Measurements from ENCODE around the gene PI4KA. TPM values are rescaled to one million over a fixed set of nuclear protein-coding genes. Genes with fewer than 3 reads are reported as not detected.

PI4KA gene
- total and polyA plus RNA-seq, 5 donors from 2014 or later: 38.9 to 182 (median 44.5) TPM

DNA sequence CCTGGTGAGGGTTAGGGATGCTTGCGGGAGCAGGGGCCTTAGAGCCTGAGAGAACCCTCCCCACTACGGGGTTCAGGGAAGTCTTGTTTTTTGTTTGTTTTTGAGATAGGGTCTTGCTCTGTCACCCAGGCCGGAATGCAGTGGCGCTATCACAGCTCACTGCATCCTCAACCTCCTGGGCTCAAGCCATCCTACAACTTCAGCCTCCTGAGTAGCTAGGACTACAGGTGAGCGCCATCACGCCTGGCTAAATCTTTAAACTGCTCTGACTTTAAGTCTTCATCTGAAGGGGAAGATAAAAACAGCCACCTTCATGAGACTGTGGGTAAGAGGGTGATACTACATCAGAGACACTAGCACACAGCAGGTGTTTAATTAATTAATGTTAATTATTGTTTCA lies 56.2 kb downstream of the PI4KA start:
- ATAC-seq (ENCODE audit: low read depth in 2 of 2): no peak
- Histone ChIP-seq H3K27me3 (ENCODE audit: control insufficient read depth, insufficient read depth, low read length) (no peaks in the 10 kb centered on the region), H3K4me1 (ENCODE audit: control insufficient read depth, insufficient read depth, low read length, poor library complexity, severe bottlenecking) (no peaks in the 10 kb centered on the region), H3K4me3 (ENCODE audit: low read depth, low read length) (no peak overlapping the region), H3K27ac (ENCODE audit: insufficient read depth, low read length, poor library complexity, severe bottlenecking) (no peak overlapping the region), H3K9me3 (ENCODE audit: control insufficient read depth in 2 of 2, low read length in 2 of 2) (no peaks in the 10 kb centered on the region), H3K36me3 (ENCODE audit: control insufficient read depth, insufficient read depth, low read length) (peaks cover 90% of the 10 kb centered on the region)
- no peak overlapping the region for H3K4me3 Mint-ChIP-seq
- DNase-seq: no peak
- H3K27me3 Mint-ChIP-seq: no peaks in the 10 kb centered on the region
- no peak overlapping the region for H3K27ac Mint-ChIP-seq
- H3K36me3 Mint-ChIP-seq: peaks cover 67% of the 10 kb centered on the region
- H3K9me3 Mint-ChIP-seq: no peaks in the 10 kb centered on the region
- H3K4me1 Mint-ChIP-seq: no peaks in the 10 kb centered on the region

- no peaks in the 10 kb centered on the region for H3K9me3 ChIP-seq (ENCODE audit: control insufficient read depth in 2 of 2, low read length in 2 of 2)
- no peak for ATAC-seq (ENCODE audit: low read depth in 2 of 2)
- no peak overlapping the region for H3K4me3 ChIP-seq (ENCODE audit: low read depth, low read length)
- no peaks in the 10 kb centered on the region for H3K27me3 ChIP-seq (ENCODE audit: control insufficient read depth, insufficient read depth, low read length)
- H3K36me3 ChIP-seq (ENCODE audit: control insufficient read depth, insufficient read depth, low read length): peaks cover 91% of the 10 kb centered on the region
- no peaks in the 10 kb centered on the region for H3K4me1 Mint-ChIP-seq
- H3K27me3 Mint-ChIP-seq: no peaks in the 10 kb centered on the region
- H3K9me3 Mint-ChIP-seq: no peaks in the 10 kb centered on the region
- no peak for DNase-seq
- peak overlapping the region in 1 of 4 donors; percentile 74 for H3K4me3 Mint-ChIP-seq
- H3K27ac ChIP-seq (ENCODE audit: insufficient read depth, low read length, poor library complexity, severe bottlenecking): no peak overlapping the region
- H3K4me1 ChIP-seq (ENCODE audit: control insufficient read depth, insufficient read depth, low read length, poor library complexity, severe bottlenecking): no peaks in the 10 kb centered on the region
- H3K36me3 Mint-ChIP-seq: peaks cover 70% of the 10 kb centered on the region
- no peak overlapping the region for H3K27ac Mint-ChIP-seq
Measured at GRCh38 chr22:20799449-20799848, 59.2 kb downstream of the PI4KA start.

GRCh38 chr22:20798974-20799373 lies 59.6 kb downstream of the PI4KA start:
- Histone ChIP-seq H3K27ac (ENCODE audit: insufficient read depth, low read length, poor library complexity, severe bottlenecking) (no peak overlapping the region), H3K4me3 (ENCODE audit: low read depth, low read length) (no peak overlapping the region), H3K4me1 (ENCODE audit: control insufficient read depth, insufficient read depth, low read length, poor library complexity, severe bottlenecking) (no peaks in the 10 kb centered on the region), H3K36me3 (ENCODE audit: control insufficient read depth, insufficient read depth, low read length) (peaks cover 91% of the 10 kb centered on the region), H3K27me3 (ENCODE audit: control insufficient read depth, insufficient read depth, low read length) (no peaks in the 10 kb centered on the region), H3K9me3 (ENCODE audit: control insufficient read depth in 2 of 2, low read length in 2 of 2) (no peaks in the 10 kb centered on the region)
- ATAC-seq (ENCODE audit: low read depth in 2 of 2) (no peak), DNase-seq (no peak)
- H3K4me3 Mint-ChIP-seq: peak overlapping the region in 1 of 4 donors; percentile 74
- no peaks in the 10 kb centered on the region for H3K9me3 Mint-ChIP-seq
- peaks cover 67% of the 10 kb centered on the region for H3K36me3 Mint-ChIP-seq
- H3K4me1 Mint-ChIP-seq: no peaks in the 10 kb centered on the region
- H3K27ac Mint-ChIP-seq: no peak overlapping the region
- no peaks in the 10 kb centered on the region for H3K27me3 Mint-ChIP-seq

GRCh38 chr22:20798218-20798617 lies 60.4 kb downstream of the PI4KA start:
- ATAC-seq (ENCODE audit: low read depth in 2 of 2): no peak
- H3K36me3 Mint-ChIP-seq: peaks cover 64% of the 10 kb centered on the region

GRCh38 chr22:20796731-20797130 lies 61.9 kb downstream of the PI4KA start:
- no peaks in the 10 kb centered on the region for H3K27me3 ChIP-seq (ENCODE audit: control insufficient read depth, insufficient read depth, low read length)
- ATAC-seq (ENCODE audit: low read depth in 2 of 2): no peak
- no peak overlapping the region for H3K27ac ChIP-seq (ENCODE audit: insufficient read depth, low read length, poor library complexity, severe bottlenecking)
- H3K27ac Mint-ChIP-seq: peak overlapping the region in 1 of 3 donors; percentile 56
- H3K36me3 ChIP-seq (ENCODE audit: control insufficient read depth, insufficient read depth, low read length): peaks cover 84% of the 10 kb centered on the region
- H3K4me3 Mint-ChIP-seq: no peak overlapping the region
- H3K36me3 Mint-ChIP-seq: peaks cover 63% of the 10 kb centered on the region
- H3K27me3 Mint-ChIP-seq: no peaks in the 10 kb centered on the region
- H3K9me3 Mint-ChIP-seq: no peaks in the 10 kb centered on the region
- no peaks in the 10 kb centered on the region for H3K9me3 ChIP-seq (ENCODE audit: control insufficient read depth in 2 of 2, low read length in 2 of 2)
- no peaks in the 10 kb centered on the region for H3K4me1 ChIP-seq (ENCODE audit: control insufficient read depth, insufficient read depth, low read length, poor library complexity, severe bottlenecking)
- no peak overlapping the region for H3K4me3 ChIP-seq (ENCODE audit: low read depth, low read length)
- no peaks in the 10 kb centered on the region for H3K4me1 Mint-ChIP-seq
- DNase-seq: no peak

More at GRCh38 chr22:20798218-20798617, 60.4 kb downstream of the PI4KA start:
- peaks cover 88% of the 10 kb centered on the region for H3K36me3 ChIP-seq (ENCODE audit: control insufficient read depth, insufficient read depth, low read length)
- Mint-ChIP-seq H3K27ac (no peak overlapping the region), H3K4me3 (no peak overlapping the region), H3K9me3 (no peaks in the 10 kb centered on the region), H3K27me3 (no peaks in the 10 kb centered on the region), H3K4me1 (no peaks in the 10 kb centered on the region)
- H3K4me3 ChIP-seq (ENCODE audit: low read depth, low read length): no peak overlapping the region
- no peaks in the 10 kb centered on the region for H3K4me1 ChIP-seq (ENCODE audit: control insufficient read depth, insufficient read depth, low read length, poor library complexity, severe bottlenecking)
- no peak overlapping the region for H3K27ac ChIP-seq (ENCODE audit: insufficient read depth, low read length, poor library complexity, severe bottlenecking)
- H3K27me3 ChIP-seq (ENCODE audit: control insufficient read depth, insufficient read depth, low read length): no peaks in the 10 kb centered on the region
- no peaks in the 10 kb centered on the region for H3K9me3 ChIP-seq (ENCODE audit: control insufficient read depth in 2 of 2, low read length in 2 of 2)
- DNase-seq: no peak

- Mint-ChIP-seq H3K4me3 (peak overlapping the region in 1 of 4 donors; percentile 22), H3K27ac (no peak overlapping the region), H3K36me3 (peaks cover 65% of the 10 kb centered on the region), H3K4me1 (peaks cover 0 to 4% (median 0%) of the 10 kb centered on the region in 4 donors), H3K9me3 (no peaks in the 10 kb centered on the region), H3K27me3 (no peaks in the 10 kb centered on the region)
- DNase-seq (no peak), ATAC-seq (ENCODE audit: low read depth in 2 of 2) (no peak)
- H3K9me3 ChIP-seq (ENCODE audit: control insufficient read depth in 2 of 2, low read length in 2 of 2): no peaks in the 10 kb centered on the region
- peaks cover 80% of the 10 kb centered on the region for H3K36me3 ChIP-seq (ENCODE audit: control insufficient read depth, insufficient read depth, low read length)
- H3K27me3 ChIP-seq (ENCODE audit: control insufficient read depth, insufficient read depth, low read length): no peaks in the 10 kb centered on the region
- H3K27ac ChIP-seq (ENCODE audit: insufficient read depth, low read length, poor library complexity, severe bottlenecking): no peak overlapping the region
- H3K4me1 ChIP-seq (ENCODE audit: control insufficient read depth, insufficient read depth, low read length, poor library complexity, severe bottlenecking): no peaks in the 10 kb centered on the region
- no peak overlapping the region for H3K4me3 ChIP-seq (ENCODE audit: low read depth, low read length)
Measured at GRCh38 chr22:20794650-20795413, 63.8 kb downstream of the PI4KA start.

GRCh38 chr22:20793748-20794649 lies 64.6 kb downstream of the PI4KA start:
- Mint-ChIP-seq H3K4me3 (no peak overlapping the region), H3K27me3 (no peaks in the 10 kb centered on the region), H3K27ac (no peak overlapping the region), H3K9me3 (no peaks in the 10 kb centered on the region), H3K4me1 (peaks cover 0 to 4% (median 0%) of the 10 kb centered on the region in 4 donors), H3K36me3 (peaks cover 58% of the 10 kb centered on the region)
- Histone ChIP-seq H3K36me3 (ENCODE audit: control insufficient read depth, insufficient read depth, low read length) (peaks cover 76% of the 10 kb centered on the region), H3K4me1 (ENCODE audit: control insufficient read depth, insufficient read depth, low read length, poor library complexity, severe bottlenecking) (no peaks in the 10 kb centered on the region), H3K9me3 (ENCODE audit: control insufficient read depth in 2 of 2, low read length in 2 of 2) (no peaks in the 10 kb centered on the region), H3K27me3 (ENCODE audit: control insufficient read depth, insufficient read depth, low read length) (no peaks in the 10 kb centered on the region), H3K4me3 (ENCODE audit: low read depth, low read length) (no peak overlapping the region), H3K27ac (ENCODE audit: insufficient read depth, low read length, poor library complexity, severe bottlenecking) (no peak overlapping the region)
- ATAC-seq (ENCODE audit: low read depth in 2 of 2) (no peak), DNase-seq (no peak)
